Right lobe of liver (tissue), 4 donors: ENCODE data around the gene MET.

Experiments
- POLR2A ChIP-seq: fragments of 450-650 bp; IDR thresholded peaks from one replicate; pipeline ENCODE4 v1.6.1; 2017; ENCODE audit warnings: antibody characterized with exemption, mild to moderate bottlenecking
- TF ChIP-seq, protein P1 (sequence below), 4 donors: fragments of 200-600 bp in 3 of 4; fragments of 450-650 bp in 1 of 4; IDR thresholded peaks; one replicate each; pipeline versions ENCODE4 v1.5.1 to v1.8.0; 2016 to 2022; ENCODE audit warnings: antibody characterized with exemption in 4 of 4, mild to moderate bottlenecking in 2 of 4
- donor health status: DM: no; HTN: no; CAD: no.
- donor health status: DM: no; HTN: no; CAD: no.
- donor health status: DM: no; HTN: yes; CAD: no.

DNA sequence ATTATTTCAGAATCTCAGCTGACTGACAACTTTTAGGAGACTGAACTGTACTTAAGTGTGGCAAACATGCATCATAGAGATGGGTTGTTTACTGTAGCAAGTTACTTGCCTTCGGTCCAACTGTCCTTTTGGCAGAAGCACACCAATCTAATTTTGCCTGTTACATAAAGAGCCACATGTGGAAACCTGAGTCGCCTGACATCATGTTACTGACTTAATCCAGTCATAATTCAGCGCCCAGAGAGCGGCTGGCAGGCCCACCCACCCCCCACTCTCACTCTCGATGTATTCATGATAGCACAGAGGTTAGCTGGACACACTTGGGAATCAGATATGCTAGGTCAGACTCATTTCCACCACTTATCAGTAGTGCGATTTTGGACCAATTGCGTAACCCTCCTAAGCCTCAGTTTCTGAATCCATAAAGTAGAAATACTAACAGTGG lies 133.1 kb downstream of the MET start:
- TF ChIP-seq, protein P1, sequence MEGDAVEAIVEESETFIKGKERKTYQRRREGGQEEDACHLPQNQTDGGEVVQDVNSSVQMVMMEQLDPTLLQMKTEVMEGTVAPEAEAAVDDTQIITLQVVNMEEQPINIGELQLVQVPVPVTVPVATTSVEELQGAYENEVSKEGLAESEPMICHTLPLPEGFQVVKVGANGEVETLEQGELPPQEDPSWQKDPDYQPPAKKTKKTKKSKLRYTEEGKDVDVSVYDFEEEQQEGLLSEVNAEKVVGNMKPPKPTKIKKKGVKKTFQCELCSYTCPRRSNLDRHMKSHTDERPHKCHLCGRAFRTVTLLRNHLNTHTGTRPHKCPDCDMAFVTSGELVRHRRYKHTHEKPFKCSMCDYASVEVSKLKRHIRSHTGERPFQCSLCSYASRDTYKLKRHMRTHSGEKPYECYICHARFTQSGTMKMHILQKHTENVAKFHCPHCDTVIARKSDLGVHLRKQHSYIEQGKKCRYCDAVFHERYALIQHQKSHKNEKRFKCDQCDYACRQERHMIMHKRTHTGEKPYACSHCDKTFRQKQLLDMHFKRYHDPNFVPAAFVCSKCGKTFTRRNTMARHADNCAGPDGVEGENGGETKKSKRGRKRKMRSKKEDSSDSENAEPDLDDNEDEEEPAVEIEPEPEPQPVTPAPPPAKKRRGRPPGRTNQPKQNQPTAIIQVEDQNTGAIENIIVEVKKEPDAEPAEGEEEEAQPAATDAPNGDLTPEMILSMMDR (IDR thresholded peaks at IDR 0.05) = no peak
- no peak for TF ChIP-seq POLR2A
